H1 (cell line): ENCODE measurements around the gene THOC6.

ENCODE experiments used
- ASH2L ChIP-seq: fragments of 200-600, 300-600 bp; sonication (generic); IDR thresholded peaks from one replicate; pipeline ENCODE4 v1.7.1; 2017; ENCODE audit warnings: low read length
- EP300 ChIP-seq, 2 experiments: IDR thresholded peaks; 1 replicate in 1 of 2; 2 replicates in 1 of 2; pipeline ENCODE4 v1.6.1; 2011 to 2012; ENCODE audit warnings: low read depth in 2 of 2, low read length in 2 of 2, mild to moderate bottlenecking in 2 of 2, borderline replicate concordance in 1 of 2, inconsistent platforms in 1 of 2, moderate library complexity in 1 of 2
- EZH2 ChIP-seq: fragments of 200-600 bp; sonication (generic); IDR thresholded peaks from 2 replicates; pipeline ENCODE4 v1.7.1; 2012; ENCODE audit warnings: low read depth, mild to moderate bottlenecking, moderate library complexity, low read length, inconsistent platforms; ENCODE audit not compliant: severe bottlenecking
- GABPA ChIP-seq: IDR thresholded peaks from 2 replicates; pipeline ENCODE4 v1.6.1; 2011; ENCODE audit warnings: mild to moderate bottlenecking, low read length, moderate library complexity, borderline replicate concordance; ENCODE audit not compliant: insufficient read depth
- GTF2F1 ChIP-seq: IDR thresholded peaks from 2 replicates; pipeline ENCODE4 v1.6.1; 2012; ENCODE audit warnings: low read depth, low read length, improper control_type of control experiment, borderline replicate concordance
- JUND ChIP-seq: IDR thresholded peaks from 2 replicates; pipeline ENCODE4 v1.6.1; 2011; ENCODE audit warnings: mild to moderate bottlenecking, improper control_type of control experiment, low read length
- KDM1A ChIP-seq: fragments of 200-600, 300-600 bp; sonication (generic); IDR thresholded peaks from 2 replicates; pipeline ENCODE4 v1.7.1; 2016; ENCODE audit warnings: mild to moderate bottlenecking, low read length, borderline replicate concordance
- POLR2A ChIP-seq, 2 experiments: IDR thresholded peaks; 1 replicate in 1 of 2; 2 replicates in 1 of 2; pipeline ENCODE4 v1.6.1; 2011; ENCODE audit warnings: low read depth in 2 of 2, low read length in 2 of 2, mild to moderate bottlenecking in 2 of 2; ENCODE audit errors: control extremely low read depth in 1 of 2
- SAP30 ChIP-seq: fragments of 300-600 bp; sonication (generic); IDR thresholded peaks from 2 replicates; pipeline ENCODE4 v1.7.1; 2012; ENCODE audit warnings: low read length, moderate library complexity, mild to moderate bottlenecking, inconsistent platforms; ENCODE audit not compliant: insufficient read depth, insufficient replicate concordance
- SIX5 ChIP-seq: IDR thresholded peaks from 2 replicates; pipeline ENCODE4 v1.6.1; 2011; ENCODE audit warnings: mild to moderate bottlenecking, low read depth, low read length
- SP1 ChIP-seq: IDR thresholded peaks from 2 replicates; pipeline ENCODE4 v1.6.1; 2011; ENCODE audit warnings: low read depth, low read length
- SUZ12 ChIP-seq: fragments of 200-600 bp; sonication (generic); IDR thresholded peaks from 2 replicates; pipeline ENCODE4 v1.6.1; 2012; ENCODE audit warnings: mild to moderate bottlenecking, inconsistent platforms, low read length, moderate library complexity, mixed read lengths
- TF ChIP-seq, protein P1 (sequence below), 3 experiments: IDR thresholded peaks; 1 replicate in 2 of 3; 2 replicates in 1 of 3; pipeline versions ENCODE4 v1.5.1 to v1.6.1; 2011; ENCODE audit warnings: low read length in 3 of 3, mild to moderate bottlenecking in 3 of 3, inconsistent platforms in 2 of 3, low read depth in 1 of 3, moderate library complexity in 1 of 3; ENCODE audit not compliant: insufficient read depth in 1 of 3; ENCODE audit errors: control extremely low read depth in 1 of 3
- TF ChIP-seq, protein P2 (sequence below): IDR thresholded peaks from 2 replicates; pipeline ENCODE4 v1.6.1; 2012; ENCODE audit warnings: inconsistent platforms

DNA sequence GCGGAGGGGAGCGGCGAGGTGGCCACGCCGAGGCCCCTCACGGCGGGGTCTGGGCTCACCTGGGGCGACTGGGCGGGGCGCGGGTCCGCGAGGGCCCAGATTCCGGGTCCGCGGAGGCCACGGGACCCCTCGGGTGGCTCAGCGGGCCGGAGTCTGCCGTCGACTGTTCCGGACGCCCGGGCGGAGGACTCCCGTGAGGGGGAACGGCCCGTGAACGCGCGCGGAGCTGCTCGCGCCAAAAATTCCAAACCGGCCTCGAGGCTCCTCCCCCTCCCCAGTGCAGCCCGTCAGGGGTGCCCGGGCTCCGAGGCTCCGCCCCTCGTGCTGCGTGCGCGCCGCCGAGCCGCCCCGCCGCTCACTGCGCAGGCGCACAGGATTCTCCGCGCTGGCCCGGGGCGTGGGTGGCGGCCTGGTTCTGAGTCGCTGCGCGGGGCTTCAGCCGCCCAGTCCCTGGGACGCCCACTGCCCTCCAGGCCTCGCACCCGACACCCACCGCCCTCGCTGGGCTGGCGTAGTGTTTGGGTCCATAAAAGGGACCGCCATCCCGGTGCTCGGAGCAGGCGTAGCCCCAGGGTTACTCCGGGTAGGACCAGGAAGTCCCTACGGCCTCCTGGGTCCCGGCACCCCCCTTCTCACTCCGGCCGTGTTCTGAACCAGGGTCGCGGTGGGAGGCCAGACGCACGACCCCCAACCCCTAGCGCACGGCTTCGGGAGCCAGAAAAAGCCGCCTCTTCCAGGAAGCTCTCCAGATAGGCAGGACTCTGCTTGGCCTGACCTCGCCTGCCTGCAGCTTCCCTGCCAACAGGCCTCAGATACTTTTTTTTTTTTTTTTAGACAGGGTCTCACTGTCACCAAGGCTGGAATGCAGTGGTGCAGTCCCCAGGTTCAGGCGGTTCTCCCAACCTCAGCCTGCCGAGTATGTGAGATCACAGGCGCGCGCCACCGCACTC is 43.3 kb upstream of the THOC6 start, which contains the start of gene PKMYT1:
- TF ChIP-seq SIX5 (no peak), GTF2F1 (no peak), SAP30 (peak; percentile 45), JUND (no peak), GABPA (no peak), ASH2L (peak; percentile 39), SP1 (no peak; the same call in 1 of the 2 replicates), KDM1A (no peak), POLR2A (IDR thresholded peaks at IDR 0.05; ENCODE audit: control extremely low read depth in 1 of 2, low read depth in 2 of 2, low read length in 2 of 2) (peak in 1 of 2 experiments; percentile 79; a peak in 2 of 3 replicates), SUZ12 (no peak), EP300 (IDR thresholded peaks at IDR 0.05; ENCODE audit: borderline replicate concordance in 1 of 2, low read depth in 2 of 2, low read length in 2 of 2) (no peak), EZH2 (no peak)
- TF ChIP-seq, protein P1, sequence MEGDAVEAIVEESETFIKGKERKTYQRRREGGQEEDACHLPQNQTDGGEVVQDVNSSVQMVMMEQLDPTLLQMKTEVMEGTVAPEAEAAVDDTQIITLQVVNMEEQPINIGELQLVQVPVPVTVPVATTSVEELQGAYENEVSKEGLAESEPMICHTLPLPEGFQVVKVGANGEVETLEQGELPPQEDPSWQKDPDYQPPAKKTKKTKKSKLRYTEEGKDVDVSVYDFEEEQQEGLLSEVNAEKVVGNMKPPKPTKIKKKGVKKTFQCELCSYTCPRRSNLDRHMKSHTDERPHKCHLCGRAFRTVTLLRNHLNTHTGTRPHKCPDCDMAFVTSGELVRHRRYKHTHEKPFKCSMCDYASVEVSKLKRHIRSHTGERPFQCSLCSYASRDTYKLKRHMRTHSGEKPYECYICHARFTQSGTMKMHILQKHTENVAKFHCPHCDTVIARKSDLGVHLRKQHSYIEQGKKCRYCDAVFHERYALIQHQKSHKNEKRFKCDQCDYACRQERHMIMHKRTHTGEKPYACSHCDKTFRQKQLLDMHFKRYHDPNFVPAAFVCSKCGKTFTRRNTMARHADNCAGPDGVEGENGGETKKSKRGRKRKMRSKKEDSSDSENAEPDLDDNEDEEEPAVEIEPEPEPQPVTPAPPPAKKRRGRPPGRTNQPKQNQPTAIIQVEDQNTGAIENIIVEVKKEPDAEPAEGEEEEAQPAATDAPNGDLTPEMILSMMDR (IDR thresholded peaks at IDR 0.05; ENCODE audit: control extremely low read depth in 1 of 3, insufficient read depth in 1 of 3, low read depth in 1 of 3, low read length in 3 of 3), result no peak
- TF ChIP-seq, protein P2, sequence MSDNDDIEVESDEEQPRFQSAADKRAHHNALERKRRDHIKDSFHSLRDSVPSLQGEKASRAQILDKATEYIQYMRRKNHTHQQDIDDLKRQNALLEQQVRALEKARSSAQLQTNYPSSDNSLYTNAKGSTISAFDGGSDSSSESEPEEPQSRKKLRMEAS, result no peak
